Thyroid gland (tissue), 4 donors: Measurements from ENCODE around the gene WNT11. TPM values are rescaled to one million over a fixed set of nuclear protein-coding genes. Genes with fewer than 3 reads are reported as not detected.

Source experiments
- DNase-seq, 2 donors: peaks; one replicate each; pipeline ENCODE4 v3.0.0-alpha.2; 2019
- H3K27ac ChIP-seq, 3 donors: fragments of 200-600 bp; sonication (generic); 1 replicate in 2 of 3; 2 replicates in 1 of 3; pipeline ENCODE4 v1.5.1; 2016 to 2019; ENCODE audit warnings: mild to moderate bottlenecking in 1 of 3, moderate library complexity in 1 of 3
- H3K27me3 ChIP-seq: fragments of 200-600 bp; sonication (generic); one replicate; pipeline ENCODE4 v1.5.1; 2019
- H3K36me3 ChIP-seq, 2 donors: fragments of 200-600 bp; sonication (generic); one replicate each; pipeline ENCODE4 v1.5.1; 2016 to 2019
- H3K4me1 ChIP-seq, 2 donors: fragments of 200-600 bp; sonication (generic); one replicate each; pipeline ENCODE4 v1.5.1; 2017 to 2019
- H3K4me3 ChIP-seq, 3 donors: fragments of 200-600 bp; sonication (generic); replicated peaks in 1 of 3; 1 replicate in 2 of 3; 2 replicates in 1 of 3; pipeline ENCODE4 v1.5.1; 2016; ENCODE audit warnings: mild to moderate bottlenecking in 1 of 3
- H3K9me3 ChIP-seq: fragments of 200-600 bp; sonication (generic); one replicate; pipeline ENCODE4 v1.5.1; 2017
- POLR2A ChIP-seq, 2 donors: fragments of 450-650 bp; IDR thresholded peaks; one replicate each; pipeline ENCODE4 v1.6.1; 2017; ENCODE audit warnings: antibody characterized with exemption in 2 of 2, mild to moderate bottlenecking in 2 of 2, moderate library complexity in 1 of 2
- WGBS, 2 donors: methylation state at CpG; one replicate each; pipeline ENCODE4 v1.1.5; 2017; 5-methylcytosine and 5-hydroxymethylcytosine counted together
- intact Hi-C: fragments of 100-400 bp; cut with DNase I; formaldehyde crosslinking; loops from one replicate; pipeline ENCODE4 v1.15.1; 2023
- total RNA-seq, 4 donors: library from RNA; depleted of rRNA; stranded (reverse); fragments of >200 nt; gene quantifications; one replicate each; pipeline ENCODE4 v1.2.3, GENCODE V29; 2016
- TF ChIP-seq, protein P1 (sequence below), 6 experiments: fragments of 200-600 bp in 3 of 6; fragments of 450-650 bp in 3 of 6; sonication (generic) in 3 of 6; IDR thresholded peaks; one replicate each; pipeline ENCODE4 v1.5.1; 2016 to 2019; ENCODE audit warnings: antibody characterized with exemption in 6 of 6, mild to moderate bottlenecking in 2 of 6, inconsistent platforms in 1 of 6, moderate library complexity in 1 of 6

Gene WNT11
- total RNA-seq, 4 donors from 2014 or later, result 7.3 to 31.5 (median 10.7) TPM

DNA sequence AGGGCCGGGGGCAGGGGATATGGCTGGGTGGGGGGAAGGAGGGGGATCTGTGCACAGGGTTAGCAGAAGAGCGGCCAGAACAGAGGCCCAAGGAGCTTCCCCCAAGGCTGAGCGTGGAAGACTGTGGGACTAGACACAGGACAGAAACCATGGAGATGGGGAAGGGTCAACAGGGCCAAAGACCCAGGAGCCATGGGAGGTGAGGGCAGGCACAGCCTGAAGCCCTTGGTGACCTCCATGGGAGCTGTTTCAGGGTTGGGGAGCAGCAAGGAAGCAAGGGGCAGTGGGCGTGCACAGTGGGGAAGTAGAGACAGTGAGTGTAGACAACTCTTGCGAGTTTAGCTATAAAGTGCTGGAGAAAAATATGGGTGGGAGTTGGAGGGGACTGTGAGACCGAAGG lies 56.6 kb downstream of the WNT11 start:
- 91 to 98% methylated on average over 6 of the region's 6 CpGs for WGBS, 2 donors

DNA sequence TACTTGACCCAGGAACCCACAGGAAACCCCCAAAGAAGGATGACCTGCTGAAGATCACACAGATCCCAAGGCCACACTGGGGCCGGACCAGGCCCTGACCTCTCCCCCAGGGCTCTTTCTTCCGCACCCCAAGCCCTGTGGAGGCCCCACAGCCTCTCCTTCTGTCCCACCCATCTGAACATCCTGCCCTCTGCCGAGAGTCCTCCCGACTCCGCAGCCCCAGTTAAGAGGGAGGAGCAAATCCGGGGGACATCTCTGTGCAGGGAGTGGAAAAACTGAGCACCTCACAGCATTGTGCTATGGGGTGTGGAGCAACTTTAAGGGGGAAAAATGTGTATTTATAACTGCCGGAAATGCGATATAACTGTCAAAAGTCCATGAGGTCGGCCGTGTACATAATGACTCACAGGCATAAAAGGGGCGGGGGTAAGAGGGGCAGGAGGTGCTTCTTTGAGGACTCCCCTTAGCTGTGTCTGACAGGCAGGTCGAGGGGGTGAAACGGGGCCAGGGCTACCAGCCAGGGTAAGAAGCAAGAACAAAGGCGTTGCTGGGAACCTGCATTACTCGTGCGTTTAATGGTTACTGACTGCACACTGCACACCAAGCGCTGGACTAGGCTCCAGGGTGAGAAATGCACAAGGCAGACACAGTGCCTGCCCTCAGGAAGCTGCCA lies 57.2 kb downstream of the WNT11 start:
- no peaks in the 10 kb centered on the region for H3K27me3 ChIP-seq
- H3K4me3 ChIP-seq, result no peak overlapping the region
- H3K27ac ChIP-seq, result no peak overlapping the region
- no peak for DNase-seq
- H3K4me1 ChIP-seq, result peaks cover 3 to 24% of the 10 kb centered on the region in 2 donors
- intact Hi-C loops, result no loop called here
- no peaks in the 10 kb centered on the region for H3K36me3 ChIP-seq
- 86 to 89% methylated on average over 17 of the region's 17 CpGs for WGBS, 2 donors
- H3K9me3 ChIP-seq, result no peaks in the 10 kb centered on the region
- TF ChIP-seq, protein P1, sequence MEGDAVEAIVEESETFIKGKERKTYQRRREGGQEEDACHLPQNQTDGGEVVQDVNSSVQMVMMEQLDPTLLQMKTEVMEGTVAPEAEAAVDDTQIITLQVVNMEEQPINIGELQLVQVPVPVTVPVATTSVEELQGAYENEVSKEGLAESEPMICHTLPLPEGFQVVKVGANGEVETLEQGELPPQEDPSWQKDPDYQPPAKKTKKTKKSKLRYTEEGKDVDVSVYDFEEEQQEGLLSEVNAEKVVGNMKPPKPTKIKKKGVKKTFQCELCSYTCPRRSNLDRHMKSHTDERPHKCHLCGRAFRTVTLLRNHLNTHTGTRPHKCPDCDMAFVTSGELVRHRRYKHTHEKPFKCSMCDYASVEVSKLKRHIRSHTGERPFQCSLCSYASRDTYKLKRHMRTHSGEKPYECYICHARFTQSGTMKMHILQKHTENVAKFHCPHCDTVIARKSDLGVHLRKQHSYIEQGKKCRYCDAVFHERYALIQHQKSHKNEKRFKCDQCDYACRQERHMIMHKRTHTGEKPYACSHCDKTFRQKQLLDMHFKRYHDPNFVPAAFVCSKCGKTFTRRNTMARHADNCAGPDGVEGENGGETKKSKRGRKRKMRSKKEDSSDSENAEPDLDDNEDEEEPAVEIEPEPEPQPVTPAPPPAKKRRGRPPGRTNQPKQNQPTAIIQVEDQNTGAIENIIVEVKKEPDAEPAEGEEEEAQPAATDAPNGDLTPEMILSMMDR (IDR thresholded peaks at IDR 0.05), result no peak
- no peak for TF ChIP-seq POLR2A (IDR thresholded peaks at IDR 0.05)

More for the DNA sequence above, 56.6 kb downstream of the WNT11 start:
- Histone ChIP-seq H3K27me3 (no peaks in the 10 kb centered on the region), H3K4me3 (no peak overlapping the region), H3K4me1 (peaks cover 3 to 24% of the 10 kb centered on the region in 2 donors), H3K36me3 (no peaks in the 10 kb centered on the region), H3K9me3 (no peaks in the 10 kb centered on the region), H3K27ac (no peak overlapping the region)
- intact Hi-C loops, result loop anchor here (5.0 to 10.0 kb wide), 3 partner anchors 252 to 425 kb away; no protein-coding TSS in a partner anchor
- no peak for DNase-seq
- TF ChIP-seq POLR2A (IDR thresholded peaks at IDR 0.05), result no peak
- TF ChIP-seq, protein P1 (IDR thresholded peaks at IDR 0.05), result no peak

DNA sequence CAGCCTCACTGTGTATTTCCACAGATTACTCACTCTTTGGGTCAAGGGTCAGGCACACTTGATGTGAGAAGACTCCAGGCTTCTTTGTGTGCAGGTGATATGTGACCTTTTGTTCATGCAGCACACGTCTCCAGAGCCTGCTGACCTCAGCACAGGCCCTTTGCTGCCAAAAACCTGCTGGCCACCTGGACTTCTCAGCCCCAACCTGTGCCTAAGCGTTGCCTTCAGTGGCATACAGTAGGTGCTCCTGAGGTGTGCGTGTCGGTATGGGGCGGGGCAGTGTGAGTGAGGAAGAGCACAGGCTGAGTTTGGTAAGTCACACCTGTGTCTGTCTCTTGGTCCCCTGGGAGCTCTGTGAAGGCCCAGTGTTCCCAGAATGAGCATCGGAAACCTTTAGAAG lies 58.1 kb downstream of the WNT11 start:
- H3K4me1 ChIP-seq, result peaks cover 3 to 23% of the 10 kb centered on the region in 2 donors
- no peaks in the 10 kb centered on the region for H3K36me3 ChIP-seq
- no peaks in the 10 kb centered on the region for H3K9me3 ChIP-seq
- H3K27me3 ChIP-seq, result no peaks in the 10 kb centered on the region
- no peak overlapping the region for H3K27ac ChIP-seq
- DNase-seq, result no peak
- H3K4me3 ChIP-seq, result no peak overlapping the region
- TF ChIP-seq, protein P1 (IDR thresholded peaks at IDR 0.05), result no peak
- TF ChIP-seq POLR2A (IDR thresholded peaks at IDR 0.05), result no peak
- 96% methylated on average over 6 of the region's 6 CpGs for WGBS, 2 donors
- intact Hi-C loops, result no loop called here

DNA sequence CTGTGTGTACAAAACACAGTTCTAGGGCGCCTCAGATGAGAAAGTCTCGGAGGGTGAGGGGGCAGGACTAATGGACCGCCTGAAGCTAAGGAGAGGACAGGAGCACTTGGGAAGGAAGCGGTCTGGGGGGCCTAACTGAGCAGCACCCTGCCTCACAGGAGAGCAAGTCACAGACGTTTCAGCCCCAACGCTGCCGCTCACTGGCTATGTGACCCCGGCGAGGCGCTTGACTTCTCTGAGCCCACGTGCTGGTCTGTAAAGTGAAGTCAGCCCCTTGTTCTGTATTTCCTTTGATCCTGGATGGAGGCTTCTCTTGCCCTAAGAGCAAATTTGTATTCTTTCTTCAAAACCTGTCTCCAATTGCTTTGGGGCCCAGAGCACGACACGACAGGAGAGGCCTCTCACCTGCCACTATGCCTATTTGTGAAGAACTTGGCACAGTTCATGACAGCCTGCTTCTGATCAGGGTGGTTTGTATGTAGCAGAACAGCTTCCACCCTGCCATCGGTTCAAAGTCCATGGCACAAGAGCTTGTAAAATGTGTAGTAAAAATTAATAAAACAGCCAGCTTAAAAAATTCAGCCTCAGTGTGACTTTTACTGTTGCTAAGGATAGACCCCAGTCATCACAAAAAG lies 59.1 kb downstream of the WNT11 start:
- peaks cover 3 to 13% of the 10 kb centered on the region in 2 donors for H3K4me1 ChIP-seq
- peak in 1 of 2 donors; percentile 30 for DNase-seq
- no peak overlapping the region for H3K4me3 ChIP-seq
- WGBS, 2 donors, result 79 to 82% methylated on average over 14 of the region's 14 CpGs
- H3K36me3 ChIP-seq, result no peaks in the 10 kb centered on the region
- intact Hi-C loops, result no loop called here
- H3K9me3 ChIP-seq, result no peaks in the 10 kb centered on the region
- H3K27ac ChIP-seq, result peak overlapping the region in 2 of 3 donors; percentile 34 to 52
- no peaks in the 10 kb centered on the region for H3K27me3 ChIP-seq
- TF ChIP-seq POLR2A (IDR thresholded peaks at IDR 0.05), result no peak
- TF ChIP-seq, protein P1 (IDR thresholded peaks at IDR 0.05), result no peak

DNA sequence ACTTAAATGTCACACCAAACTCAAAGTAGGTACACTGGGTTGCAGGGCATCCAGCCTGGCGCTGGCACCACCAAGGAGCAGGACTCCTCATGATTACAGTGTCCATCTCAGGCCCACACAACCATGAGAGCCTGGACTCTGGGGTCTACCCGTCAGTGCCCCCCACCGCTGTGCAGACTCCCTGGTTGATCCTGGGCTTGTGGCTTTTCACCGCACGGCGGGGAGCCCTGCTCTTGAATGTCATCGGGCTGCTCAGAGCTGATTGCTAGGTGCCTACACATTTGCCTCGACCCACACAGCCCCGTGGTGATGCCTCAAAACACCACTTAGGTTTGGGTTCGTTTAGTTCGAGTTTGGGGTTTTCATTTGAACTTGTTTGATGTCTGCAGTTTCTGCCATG lies 63.0 kb downstream of the WNT11 start:
- H3K27me3 ChIP-seq, result no peaks in the 10 kb centered on the region
- H3K9me3 ChIP-seq, result no peaks in the 10 kb centered on the region
- WGBS, 2 donors, result 91% methylated on average over 11 of the region's 11 CpGs
- no peak overlapping the region for H3K4me3 ChIP-seq
- no peak overlapping the region for H3K27ac ChIP-seq
- intact Hi-C loops, result no loop called here
- no peak for DNase-seq
- H3K36me3 ChIP-seq, result no peaks in the 10 kb centered on the region
- peaks cover 31 to 48% of the 10 kb centered on the region in 2 donors for H3K4me1 ChIP-seq
- no peak for TF ChIP-seq POLR2A (IDR thresholded peaks at IDR 0.05)
- TF ChIP-seq, protein P1 (IDR thresholded peaks at IDR 0.05), result no peak
